ENCODE results near the gene CNTRL. TPM values are rescaled to one million over a fixed set of nuclear protein-coding genes. Genes with fewer than 3 reads are reported as not detected.

The CNTRL gene
- polyA plus RNA-seq, 1 donor from 2014 or later, result 16.0 TPM

- H3K9me2 ChIP-seq (ENCODE audit: insufficient read depth, low read length), result no peaks in the 10 kb centered on the region
- H4K20me1 ChIP-seq (ENCODE audit: insufficient read depth), result peaks cover 30% of the 10 kb centered on the region
- peak overlapping the region; percentile 50 for H3K4me3 ChIP-seq (ENCODE audit: low read length)
- peak overlapping the region; percentile 72 for H3K4me2 ChIP-seq (ENCODE audit: low read length)
- H3K36me3 ChIP-seq (ENCODE audit: insufficient read depth, low read length), result no peaks in the 10 kb centered on the region
- H3K79me2 ChIP-seq (replicated peaks; ENCODE audit: insufficient read depth, low read length), result peaks cover 90% of the 10 kb centered on the region
- peak overlapping the region; percentile 73 for H3K27ac ChIP-seq (ENCODE audit: low read length)
- H2AFZ ChIP-seq (ENCODE audit: low read depth, low read length), result no peak overlapping the region
- H3K9ac ChIP-seq (ENCODE audit: low read length), result peak overlapping the region; percentile 29
- no peaks in the 10 kb centered on the region for H3F3A ChIP-seq (ENCODE audit: insufficient read depth, low read length, poor library complexity, severe bottlenecking)
- no peaks in the 10 kb centered on the region for H3K27me3 ChIP-seq (ENCODE audit: insufficient read depth, low read depth, low read length)
- TF ChIP-seq EP300 (conservative IDR thresholded peaks at IDR 0.05; ENCODE audit: poor library complexity, severe bottlenecking) (peak; percentile 30), MXI1 (conservative IDR thresholded peaks at IDR 0.05; ENCODE audit: poor library complexity, severe bottlenecking) (no peak), POLR2AphosphoS5 (IDR thresholded peaks at IDR 0.05) (no peak), REST (IDR thresholded peaks at IDR 0.05; ENCODE audit: borderline replicate concordance) (no peak), CTCF (IDR thresholded peaks at IDR 0.05; ENCODE audit: poor library complexity, severe bottlenecking) (no peak), EZH2 (IDR thresholded peaks at IDR 0.05; ENCODE audit: borderline replicate concordance, insufficient read depth, low read length, poor library complexity, severe bottlenecking) (no peak), TAF1 (IDR thresholded peaks at IDR 0.05; ENCODE audit: low read depth) (no peak), RAD21 (conservative IDR thresholded peaks at IDR 0.05) (no peak)
- no peaks in the 10 kb centered on the region for H3K9me3 ChIP-seq (ENCODE audit: low read length)
Measured at GRCh38 chr9:121192518-121192917, 117.8 kb downstream of the CNTRL start.

DNA sequence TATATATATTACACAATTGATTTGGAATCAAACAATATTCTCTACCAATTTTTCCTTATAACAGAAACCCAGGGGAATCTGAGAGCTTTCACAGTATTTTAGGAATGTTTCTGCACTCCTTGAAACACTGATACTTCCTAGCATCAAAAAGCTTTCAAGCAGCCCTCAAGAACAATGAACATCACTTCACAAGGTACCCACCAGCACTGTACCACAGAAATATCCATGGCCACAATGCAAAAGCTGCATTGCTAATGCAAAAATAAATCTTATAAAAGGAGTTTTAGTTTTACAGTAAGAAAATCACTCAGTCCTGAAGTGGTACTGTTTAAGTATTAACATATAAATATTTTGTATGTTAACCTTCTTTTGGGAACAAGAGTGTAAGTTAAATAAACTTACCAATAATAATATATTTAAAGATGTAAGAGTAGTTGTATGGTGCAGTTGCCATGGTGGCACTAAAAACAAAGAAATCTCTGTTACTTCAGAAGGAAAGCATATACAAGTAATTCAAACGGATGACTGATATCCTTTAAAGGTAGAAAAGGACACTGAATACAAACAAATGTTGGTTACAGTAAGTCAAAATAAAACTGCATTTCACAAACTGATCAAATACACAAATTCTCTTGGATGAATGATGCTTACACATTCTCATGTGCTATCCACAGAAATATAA, 118.3 kb downstream of the CNTRL start:
- H3K27me3 ChIP-seq (ENCODE audit: insufficient read depth, low read depth, low read length), result no peaks in the 10 kb centered on the region
- peak overlapping the region; percentile 29 for H3K9ac ChIP-seq (ENCODE audit: low read length)
- H2AFZ ChIP-seq (ENCODE audit: low read depth, low read length), result no peak overlapping the region
- peaks cover 90% of the 10 kb centered on the region for H3K79me2 ChIP-seq (replicated peaks; ENCODE audit: insufficient read depth, low read length)
- H4K20me1 ChIP-seq (ENCODE audit: insufficient read depth), result peaks cover 27% of the 10 kb centered on the region
- no peak for TF ChIP-seq MXI1 (conservative IDR thresholded peaks at IDR 0.05; ENCODE audit: poor library complexity, severe bottlenecking)
- no peak for TF ChIP-seq SMC3 (conservative IDR thresholded peaks at IDR 0.05; ENCODE audit: poor library complexity)
- no peak for TF ChIP-seq RAD21 (conservative IDR thresholded peaks at IDR 0.05)
- no peak for TF ChIP-seq CTCF (IDR thresholded peaks at IDR 0.05; ENCODE audit: poor library complexity, severe bottlenecking)
- no peak for TF ChIP-seq EZH2 (IDR thresholded peaks at IDR 0.05; ENCODE audit: borderline replicate concordance, insufficient read depth, low read length, poor library complexity, severe bottlenecking)
- TF ChIP-seq EP300 (conservative IDR thresholded peaks at IDR 0.05; ENCODE audit: poor library complexity, severe bottlenecking), result no peak
- TF ChIP-seq TAF1 (IDR thresholded peaks at IDR 0.05; ENCODE audit: low read depth), result no peak
- TF ChIP-seq POLR2AphosphoS5 (IDR thresholded peaks at IDR 0.05), result no peak
- TF ChIP-seq REST (IDR thresholded peaks at IDR 0.05; ENCODE audit: borderline replicate concordance), result no peak
- H3K9me3 ChIP-seq (ENCODE audit: low read length), result no peaks in the 10 kb centered on the region
- peak overlapping the region; percentile 73 for H3K27ac ChIP-seq (ENCODE audit: low read length)
- no peaks in the 10 kb centered on the region for H3K36me3 ChIP-seq (ENCODE audit: insufficient read depth, low read length)
- H3K4me3 ChIP-seq (ENCODE audit: low read length), result peak overlapping the region; percentile 50
- peak overlapping the region; percentile 72 for H3K4me2 ChIP-seq (ENCODE audit: low read length)
- H3F3A ChIP-seq (ENCODE audit: insufficient read depth, low read length, poor library complexity, severe bottlenecking), result no peaks in the 10 kb centered on the region
- no peaks in the 10 kb centered on the region for H3K9me2 ChIP-seq (ENCODE audit: insufficient read depth, low read length)

Data from neural cell (in vitro differentiated cells).